Calu3 (cell line): ENCODE data around the gene KCNG4. TPM values are rescaled to one million over a fixed set of nuclear protein-coding genes. Genes with fewer than 3 reads are reported as not detected.

Experiments
- BruUV-seq: library from RNA; stranded (reverse); fragments of 400-500 nt; replicated peaks from 2 replicates; lab custom pipeline; 2021; lab: Mats Ljungman, UMichigan
- CTCF ChIA-PET: fragments of 300-600 bp; sonication (Branson Sonifier 250); formaldehyde crosslinking; loops from one replicate; lab custom pipeline; 2022; ENCODE audit warnings: antibody characterized with exemption; lab: Charles Lee
- DNase-seq: peaks from one replicate; pipeline ENCODE4 v3.0.0; 2022
- H3K27ac Mint-ChIP-seq: one replicate; pipeline ENCODE4 v1.8.0; 2022; ENCODE audit warnings: mixed read lengths; ENCODE audit not compliant: unreplicated experiment
- H3K27me3 Mint-ChIP-seq: one replicate; pipeline ENCODE4 v1.8.0; 2022; ENCODE audit warnings: mixed read lengths; ENCODE audit not compliant: unreplicated experiment
- H3K36me3 Mint-ChIP-seq: one replicate; pipeline ENCODE4 v1.8.0; 2022; ENCODE audit warnings: mild to moderate bottlenecking, moderate library complexity, mixed read lengths; ENCODE audit not compliant: insufficient read depth, unreplicated experiment
- H3K4me1 Mint-ChIP-seq: one replicate; pipeline ENCODE4 v1.8.0; 2022; ENCODE audit warnings: mild to moderate bottlenecking, low read depth, mixed read lengths; ENCODE audit not compliant: unreplicated experiment
- H3K4me3 Mint-ChIP-seq: one replicate; pipeline ENCODE4 v1.8.0; 2022; ENCODE audit warnings: mild to moderate bottlenecking, low read depth, moderate library complexity, mixed read lengths; ENCODE audit not compliant: unreplicated experiment
- H3K9me3 Mint-ChIP-seq: one replicate; pipeline ENCODE4 v1.8.0; 2022; ENCODE audit warnings: low read depth, mixed read lengths; ENCODE audit not compliant: unreplicated experiment
- CTCF ChIP-seq: fragments of 200-600 bp; IDR thresholded peaks from one replicate; pipeline ENCODE4 v1.8.0; 2022; ENCODE audit warnings: antibody characterized with exemption; ENCODE audit not compliant: unreplicated experiment
- intact Hi-C: fragments of 100-400 bp; cut with micrococcal nuclease; formaldehyde crosslinking; loops from one replicate; pipeline ENCODE4 v1.10.0; 2022; ENCODE audit not compliant: unreplicated experiment
- total RNA-seq: library from RNA; stranded (reverse); gene quantifications from 2 replicates; pipeline ENCODE4 v1.2.3, GENCODE V29; 2022

The KCNG4 gene
- total RNA-seq, 1 experiment from 2014 or later: not detected

GRCh38 chr16:84191466-84191865 lies 48.3 kb downstream of the KCNG4 start:
- CTCF ChIA-PET: no interaction called here
- Mint-ChIP-seq H3K4me1 (no peaks in the 10 kb centered on the region), H3K27me3 (peaks cover 31% of the 10 kb centered on the region), H3K9me3 (no peaks in the 10 kb centered on the region), H3K4me3 (no peak overlapping the region), H3K27ac (no peak overlapping the region), H3K36me3 (peaks cover 6% of the 10 kb centered on the region)
- DNase-seq: no peak
- no peak for TF ChIP-seq CTCF
- intact Hi-C loops: no loop called here
- no TSS peak for BruUV-seq

GRCh38 chr16:84190731-84191388 lies 49.0 kb downstream of the KCNG4 start, which contains the start of gene ADAD2:
ADAD2 (plus strand) TSS chr16:84191157; CDS start chr16:84191231, 74 bp downstream.
- intact Hi-C loops: no loop called here
- Mint-ChIP-seq H3K27me3 (peaks cover 25% of the 10 kb centered on the region), H3K9me3 (no peaks in the 10 kb centered on the region), H3K4me3 (no peak within 1 kb of the TSS), H3K36me3 (peaks cover 13% of the 10 kb centered on the region), H3K4me1 (no peaks in the 10 kb centered on the region), H3K27ac (no peak within 1 kb of the TSS)
- no TSS peak for BruUV-seq
- no peak for DNase-seq
- no peak for TF ChIP-seq CTCF
- CTCF ChIA-PET: no interaction called here

- H3K27ac Mint-ChIP-seq: peak within 1 kb of the TSS; percentile 95
- no peaks in the 10 kb centered on the region for H3K27me3 Mint-ChIP-seq
- peak; percentile 94 for TF ChIP-seq CTCF
- H3K9me3 Mint-ChIP-seq: no peaks in the 10 kb centered on the region
- CTCF ChIA-PET: interaction anchor here (0.6 to 1.7 kb wide), 18 partner anchors 10 to 233 kb away, joined by 3 to 18 read pairs (median 6); partner anchors contain the start of genes DNAAF1, HSDL1 and MBTPS1
- no TSS peak for BruUV-seq
- intact Hi-C loops: no loop called here
- peak; percentile 95 for DNase-seq
- peaks cover 9% of the 10 kb centered on the region for H3K4me1 Mint-ChIP-seq
- peaks cover 26% of the 10 kb centered on the region for H3K36me3 Mint-ChIP-seq
- peak within 1 kb of the TSS; percentile 99 for H3K4me3 Mint-ChIP-seq
Observed at GRCh38 chr16:84186685-84187437, 53.0 kb downstream of the KCNG4 start, which contains the start of gene TAF1C. TAF1C (minus strand) TSS chr16:84187057; CDS start chr16:84184988, 2,069 bp downstream.

GRCh38 chr16:84184775-84185174 lies 55.0 kb downstream of the KCNG4 start:
- peaks cover 9% of the 10 kb centered on the region for H3K4me1 Mint-ChIP-seq
- peaks cover 38% of the 10 kb centered on the region for H3K36me3 Mint-ChIP-seq
- H3K27ac Mint-ChIP-seq: no peak overlapping the region
- no peak for TF ChIP-seq CTCF
- DNase-seq: no peak
- BruUV-seq: no TSS peak
- H3K4me3 Mint-ChIP-seq: peak overlapping the region; percentile 99
- CTCF ChIA-PET: no interaction called here
- H3K9me3 Mint-ChIP-seq: no peaks in the 10 kb centered on the region
- H3K27me3 Mint-ChIP-seq: no peaks in the 10 kb centered on the region
- intact Hi-C loops: no loop called here
